IPS-20b (cell line): ENCODE data around the gene CEP290.
A peak's percentile ranks its signal among the peaks of the same experiment; 100 is the strongest.

Source experiments
- H3K27ac ChIP-seq: one replicate; pipeline ENCODE4 v1.5.1; 2013; ENCODE audit warnings: low read length
- H3K27me3 ChIP-seq: 2 replicates; pipeline ENCODE4 v1.6.1; 2013; ENCODE audit warnings: mild to moderate bottlenecking, low read length, inconsistent platforms; ENCODE audit not compliant: insufficient read depth
- H3K36me3 ChIP-seq: 2 replicates; pipeline ENCODE4 v1.6.1; 2013; ENCODE audit warnings: low read depth, mild to moderate bottlenecking, inconsistent platforms, low read length, moderate library complexity; ENCODE audit not compliant: insufficient read depth
- H3K4me1 ChIP-seq: 2 replicates; pipeline ENCODE4 v1.6.1; 2013; ENCODE audit warnings: mild to moderate bottlenecking, control low read depth, inconsistent platforms, low read length, moderate library complexity; ENCODE audit not compliant: insufficient read depth
- H3K4me3 ChIP-seq: 2 replicates; pipeline ENCODE4 v1.5.1; 2013; ENCODE audit warnings: mild to moderate bottlenecking, low read length, inconsistent platforms
- H3K9ac ChIP-seq: 2 replicates; pipeline ENCODE4 v1.6.1; 2013; ENCODE audit warnings: low read depth, mild to moderate bottlenecking, inconsistent platforms, low read length, moderate library complexity
- H3K9me3 ChIP-seq: 2 replicates; pipeline ENCODE4 v1.6.1; 2013; ENCODE audit warnings: mild to moderate bottlenecking, low read depth, low read length, inconsistent platforms; ENCODE audit not compliant: insufficient read depth

CEP290 gene

GRCh38 chr12:88083634-88084033 is 58.3 kb downstream of the CEP290 start:
- H3K27me3 ChIP-seq, result no peaks in the 10 kb centered on the region
- H3K36me3 ChIP-seq, result peaks cover 43% of the 10 kb centered on the region
- H3K9me3 ChIP-seq, result no peaks in the 10 kb centered on the region
- no peak overlapping the region for H3K9ac ChIP-seq
- no peak overlapping the region for H3K27ac ChIP-seq
- H3K4me3 ChIP-seq, result no peak overlapping the region
- H3K4me1 ChIP-seq, result no peaks in the 10 kb centered on the region

- Histone ChIP-seq H3K27ac (no peak overlapping the region), H3K36me3 (peaks cover 50% of the 10 kb centered on the region), H3K4me3 (no peak overlapping the region), H3K9ac (no peak overlapping the region), H3K9me3 (no peaks in the 10 kb centered on the region), H3K4me1 (no peaks in the 10 kb centered on the region), H3K27me3 (no peaks in the 10 kb centered on the region)
These were observed 60.6 kb downstream of the CEP290 start for GRCh38 chr12:88081247-88081646.

- Histone ChIP-seq H3K36me3 (peaks cover 8% of the 10 kb centered on the region; the same call in 1 of the 2 replicates), H3K4me1 (no peaks in the 10 kb centered on the region)
These were observed 74.6 kb downstream of the CEP290 start for GRCh38 chr12:88067301-88067700.

GRCh38 chr12:88063375-88063774 is 78.5 kb downstream of the CEP290 start:
- Histone ChIP-seq H3K27me3 (no peaks in the 10 kb centered on the region), H3K9ac (no peak overlapping the region), H3K27ac (no peak overlapping the region), H3K4me3 (no peak overlapping the region), H3K9me3 (no peaks in the 10 kb centered on the region), H3K4me1 (no peaks in the 10 kb centered on the region), H3K36me3 (peaks cover 14% of the 10 kb centered on the region)

More at GRCh38 chr12:88067301-88067700, 74.6 kb downstream of the CEP290 start:
- no peak overlapping the region for H3K9ac ChIP-seq
- no peak overlapping the region for H3K4me3 ChIP-seq
- H3K9me3 ChIP-seq, result no peaks in the 10 kb centered on the region
- no peaks in the 10 kb centered on the region for H3K27me3 ChIP-seq
- H3K27ac ChIP-seq, result no peak overlapping the region

- Histone ChIP-seq H3K4me1 (no peaks in the 10 kb centered on the region), H3K4me3 (no peak overlapping the region), H3K27me3 (no peaks in the 10 kb centered on the region), H3K36me3 (peaks cover 22% of the 10 kb centered on the region), H3K9ac (no peak overlapping the region), H3K9me3 (no peaks in the 10 kb centered on the region), H3K27ac (no peak overlapping the region)
These were observed 79.4 kb downstream of the CEP290 start for GRCh38 chr12:88062474-88062873.

GRCh38 chr12:88058719-88059077 is 83.2 kb downstream of the CEP290 start:
- H3K4me1 ChIP-seq, result no peaks in the 10 kb centered on the region
- no peak overlapping the region for H3K27ac ChIP-seq
- H3K27me3 ChIP-seq, result no peaks in the 10 kb centered on the region
- no peaks in the 10 kb centered on the region for H3K9me3 ChIP-seq
- H3K9ac ChIP-seq, result no peak overlapping the region
- no peak overlapping the region for H3K4me3 ChIP-seq
- peaks cover 38% of the 10 kb centered on the region for H3K36me3 ChIP-seq

- Histone ChIP-seq H3K4me1 (no peaks in the 10 kb centered on the region), H3K9me3 (no peaks in the 10 kb centered on the region), H3K9ac (no peak overlapping the region), H3K27ac (no peak overlapping the region), H3K27me3 (no peaks in the 10 kb centered on the region), H3K36me3 (peaks cover 43% of the 10 kb centered on the region), H3K4me3 (no peak overlapping the region)
These were observed 83.7 kb downstream of the CEP290 start for GRCh38 chr12:88057994-88058718.

- Histone ChIP-seq H3K27me3 (no peaks in the 10 kb centered on the region), H3K4me1 (no peaks in the 10 kb centered on the region), H3K27ac (no peak overlapping the region), H3K36me3 (peaks cover 40% of the 10 kb centered on the region), H3K9ac (no peak overlapping the region), H3K9me3 (no peaks in the 10 kb centered on the region), H3K4me3 (no peak overlapping the region)
These were observed 85.3 kb downstream of the CEP290 start for GRCh38 chr12:88056571-88056970.

GRCh38 chr12:88052686-88053085 is 89.2 kb downstream of the CEP290 start:
- Histone ChIP-seq H3K9ac (no peak overlapping the region), H3K4me3 (no peak overlapping the region), H3K36me3 (peaks cover 54% of the 10 kb centered on the region), H3K9me3 (no peaks in the 10 kb centered on the region), H3K27me3 (no peaks in the 10 kb centered on the region), H3K4me1 (no peaks in the 10 kb centered on the region), H3K27ac (no peak overlapping the region)

GRCh38 chr12:88044035-88044434 is 97.9 kb downstream of the CEP290 start:
- Histone ChIP-seq H3K36me3 (peaks cover 58% of the 10 kb centered on the region), H3K27ac (no peak overlapping the region), H3K9me3 (no peaks in the 10 kb centered on the region), H3K9ac (no peak overlapping the region), H3K4me3 (no peak overlapping the region), H3K27me3 (no peaks in the 10 kb centered on the region), H3K4me1 (peaks cover 6% of the 10 kb centered on the region; the same call in 1 of the 2 replicates)

- no peak overlapping the region for H3K4me3 ChIP-seq
These were observed 104.1 kb downstream of the CEP290 start for GRCh38 chr12:88037770-88038169.

GRCh38 chr12:88036353-88036965 is 105.4 kb downstream of the CEP290 start:
- Histone ChIP-seq H3K27me3 (no peaks in the 10 kb centered on the region), H3K9ac (peak overlapping the region; percentile 90; the same call in 1 of the 2 replicates), H3K4me3 (peak overlapping the region; percentile 98), H3K4me1 (peaks cover 22% of the 10 kb centered on the region; the same call in 1 of the 2 replicates), H3K27ac (no peak overlapping the region), H3K9me3 (no peaks in the 10 kb centered on the region), H3K36me3 (no peaks in the 10 kb centered on the region)

More at GRCh38 chr12:88037770-88038169, 104.1 kb downstream of the CEP290 start:
- Histone ChIP-seq H3K9me3 (no peaks in the 10 kb centered on the region), H3K27me3 (no peaks in the 10 kb centered on the region), H3K9ac (no peak overlapping the region), H3K4me1 (peaks cover 22% of the 10 kb centered on the region; the same call in 1 of the 2 replicates), H3K36me3 (no peaks in the 10 kb centered on the region), H3K27ac (no peak overlapping the region)
